ENCODE measurements around the gene TCAIM. TPM values are rescaled to one million over a fixed set of nuclear protein-coding genes. Genes with fewer than 3 reads are reported as not detected.

The TCAIM gene
- total and polyA plus RNA-seq, 9 of the 15 experiments (the other 6 are each of a cell fraction or from before 2014, with no cell fraction given) = 19.7 to 53.3 (median 36.9) TPM

GRCh38 chr3:44439499-44440295, 101.1 kb downstream of the TCAIM start (continued):
- TF ChIP-seq, protein P1, sequence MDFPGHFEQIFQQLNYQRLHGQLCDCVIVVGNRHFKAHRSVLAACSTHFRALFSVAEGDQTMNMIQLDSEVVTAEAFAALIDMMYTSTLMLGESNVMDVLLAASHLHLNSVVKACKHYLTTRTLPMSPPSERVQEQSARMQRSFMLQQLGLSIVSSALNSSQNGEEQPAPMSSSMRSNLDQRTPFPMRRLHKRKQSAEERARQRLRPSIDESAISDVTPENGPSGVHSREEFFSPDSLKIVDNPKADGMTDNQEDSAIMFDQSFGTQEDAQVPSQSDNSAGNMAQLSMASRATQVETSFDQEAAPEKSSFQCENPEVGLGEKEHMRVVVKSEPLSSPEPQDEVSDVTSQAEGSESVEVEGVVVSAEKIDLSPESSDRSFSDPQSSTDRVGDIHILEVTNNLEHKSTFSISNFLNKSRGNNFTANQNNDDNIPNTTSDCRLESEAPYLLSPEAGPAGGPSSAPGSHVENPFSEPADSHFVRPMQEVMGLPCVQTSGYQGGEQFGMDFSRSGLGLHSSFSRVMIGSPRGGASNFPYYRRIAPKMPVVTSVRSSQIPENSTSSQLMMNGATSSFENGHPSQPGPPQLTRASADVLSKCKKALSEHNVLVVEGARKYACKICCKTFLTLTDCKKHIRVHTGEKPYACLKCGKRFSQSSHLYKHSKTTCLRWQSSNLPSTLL (IDR thresholded peaks at IDR 0.05) = no peak
- TF ChIP-seq NFRKB (IDR thresholded peaks at IDR 0.05; ENCODE audit: low read depth) = peak; percentile 89
- no peak for TF ChIP-seq MCM2 (IDR thresholded peaks at IDR 0.05; ENCODE audit: low read depth)
- no peak for TF ChIP-seq E2F1 (CRISPR knock-in tag; IDR thresholded peaks at IDR 0.05)
- peak; percentile 11; the same call in 1 of the 2 replicates for TF ChIP-seq FOXJ3 (CRISPR knock-in tag; IDR thresholded peaks at IDR 0.05)
- TF ChIP-seq ZNF561 (CRISPR knock-in tag; conservative IDR thresholded peaks at IDR 0.05) = no peak
- TF ChIP-seq CBFA2T3 (IDR thresholded peaks at IDR 0.05) = peak; percentile 98
- TF ChIP-seq MTA3 (IDR thresholded peaks at IDR 0.05; ENCODE audit: borderline replicate concordance) = peak; percentile 97
- TF ChIP-seq ATF1 (CRISPR knock-in tag; IDR thresholded peaks at IDR 0.05) = no peak
- peak; percentile 97 for TF ChIP-seq ATF1 (tag; IDR thresholded peaks at IDR 0.05)
- TF ChIP-seq HNRNPL (IDR thresholded peaks at IDR 0.05; ENCODE audit: low read depth, low read length) = peak; percentile 53; the same call in 1 of the 2 replicates
- peak; percentile 59 for TF ChIP-seq HCFC1 (IDR thresholded peaks at IDR 0.05; ENCODE audit: low read depth, low read length)
- TF ChIP-seq MBD2 (IDR thresholded peaks at IDR 0.05; ENCODE audit: borderline replicate concordance, low read depth) = peak; percentile 96
- TF ChIP-seq MCM5 (IDR thresholded peaks at IDR 0.05; ENCODE audit: low read depth) = no peak
- TF ChIP-seq USF2 (CRISPR knock-in tag; IDR thresholded peaks at IDR 0.05) = no peak
- TF ChIP-seq SMAD2 (IDR thresholded peaks at IDR 0.05; ENCODE audit: low read depth, low read length) = no peak
- peak; percentile 32; the same call in 1 of the 2 replicates for TF ChIP-seq ZNF609 (CRISPR knock-in tag; IDR thresholded peaks at IDR 0.05; ENCODE audit: borderline replicate concordance)
- TF ChIP-seq, protein P2, sequence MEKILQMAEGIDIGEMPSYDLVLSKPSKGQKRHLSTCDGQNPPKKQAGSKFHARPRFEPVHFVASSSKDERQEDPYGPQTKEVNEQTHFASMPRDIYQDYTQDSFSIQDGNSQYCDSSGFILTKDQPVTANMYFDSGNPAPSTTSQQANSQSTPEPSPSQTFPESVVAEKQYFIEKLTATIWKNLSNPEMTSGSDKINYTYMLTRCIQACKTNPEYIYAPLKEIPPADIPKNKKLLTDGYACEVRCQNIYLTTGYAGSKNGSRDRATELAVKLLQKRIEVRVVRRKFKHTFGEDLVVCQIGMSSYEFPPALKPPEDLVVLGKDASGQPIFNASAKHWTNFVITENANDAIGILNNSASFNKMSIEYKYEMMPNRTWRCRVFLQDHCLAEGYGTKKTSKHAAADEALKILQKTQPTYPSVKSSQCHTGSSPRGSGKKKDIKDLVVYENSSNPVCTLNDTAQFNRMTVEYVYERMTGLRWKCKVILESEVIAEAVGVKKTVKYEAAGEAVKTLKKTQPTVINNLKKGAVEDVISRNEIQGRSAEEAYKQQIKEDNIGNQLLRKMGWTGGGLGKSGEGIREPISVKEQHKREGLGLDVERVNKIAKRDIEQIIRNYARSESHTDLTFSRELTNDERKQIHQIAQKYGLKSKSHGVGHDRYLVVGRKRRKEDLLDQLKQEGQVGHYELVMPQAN (IDR thresholded peaks at IDR 0.05; ENCODE audit: borderline replicate concordance) = peak; percentile 64; the same call in 1 of the 2 replicates

Measured in K562 (cell line).